GM06990 (cell line): ENCODE results near the gene HOXB6.

Source experiments
- DNase-seq: peaks from one replicate; pipeline ENCODE4 v3.0.0-alpha.2; 2011; ENCODE audit not compliant: insufficient read length; ENCODE audit errors: extremely low read depth
- H3K27me3 ChIP-seq: replicated peaks from 2 replicates; pipeline ENCODE4 v1.6.0; 2011; ENCODE audit warnings: low read length; ENCODE audit not compliant: control insufficient read depth, insufficient read depth
- H3K36me3 ChIP-seq: 2 replicates; pipeline ENCODE4 v1.5.1; 2011; ENCODE audit warnings: low read length; ENCODE audit not compliant: control insufficient read depth, insufficient read depth
- H3K4me3 ChIP-seq: replicated peaks from 2 replicates; pipeline ENCODE4 v1.5.1; 2011; ENCODE audit warnings: low read depth, mild to moderate bottlenecking, control low read depth, low read length
- TF ChIP-seq, protein P1 (sequence below): IDR thresholded peaks from 2 replicates; pipeline ENCODE4 v1.5.1; 2011; ENCODE audit warnings: low read length, control low read depth, mild to moderate bottlenecking, inconsistent platforms; ENCODE audit not compliant: insufficient read depth, poor library complexity, severe bottlenecking

The HOXB6 gene

DNA sequence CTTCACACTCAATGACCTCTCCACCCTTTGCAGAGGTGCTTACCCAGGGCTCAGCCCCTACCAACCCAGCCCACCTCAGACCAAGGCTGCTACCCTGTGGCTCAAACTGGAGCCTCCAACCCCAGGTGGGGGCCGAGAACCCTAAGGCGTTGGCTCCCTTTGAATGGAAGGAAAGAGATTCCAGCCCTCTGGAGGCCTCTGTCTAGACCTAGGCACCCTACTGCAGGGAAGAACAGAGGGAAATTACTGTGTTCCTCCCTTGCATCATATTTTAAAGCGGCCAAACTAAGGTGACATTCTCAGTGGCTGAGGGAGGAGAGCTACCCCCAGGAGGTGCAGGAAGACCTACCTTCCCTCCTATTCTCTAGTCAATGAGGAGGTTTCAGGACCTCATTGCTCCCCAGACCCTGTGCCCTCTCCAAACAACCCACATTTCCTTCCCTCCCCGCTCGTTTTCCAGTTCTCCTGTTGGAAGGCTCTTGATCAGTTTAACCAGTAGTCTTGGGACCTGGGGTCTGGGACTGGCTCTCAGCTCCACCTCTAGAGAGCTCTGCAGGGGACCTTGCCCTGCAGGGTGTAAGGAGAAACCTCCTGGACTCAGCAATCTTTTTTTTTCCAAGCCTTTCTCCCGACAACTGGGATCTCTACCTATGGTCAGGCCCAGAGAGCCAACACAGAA lies 15.8 kb upstream of the HOXB6 start:
- peaks cover 12% of the 10 kb centered on the region for H3K27me3 ChIP-seq
- DNase-seq, result no peak
- TF ChIP-seq, protein P1, sequence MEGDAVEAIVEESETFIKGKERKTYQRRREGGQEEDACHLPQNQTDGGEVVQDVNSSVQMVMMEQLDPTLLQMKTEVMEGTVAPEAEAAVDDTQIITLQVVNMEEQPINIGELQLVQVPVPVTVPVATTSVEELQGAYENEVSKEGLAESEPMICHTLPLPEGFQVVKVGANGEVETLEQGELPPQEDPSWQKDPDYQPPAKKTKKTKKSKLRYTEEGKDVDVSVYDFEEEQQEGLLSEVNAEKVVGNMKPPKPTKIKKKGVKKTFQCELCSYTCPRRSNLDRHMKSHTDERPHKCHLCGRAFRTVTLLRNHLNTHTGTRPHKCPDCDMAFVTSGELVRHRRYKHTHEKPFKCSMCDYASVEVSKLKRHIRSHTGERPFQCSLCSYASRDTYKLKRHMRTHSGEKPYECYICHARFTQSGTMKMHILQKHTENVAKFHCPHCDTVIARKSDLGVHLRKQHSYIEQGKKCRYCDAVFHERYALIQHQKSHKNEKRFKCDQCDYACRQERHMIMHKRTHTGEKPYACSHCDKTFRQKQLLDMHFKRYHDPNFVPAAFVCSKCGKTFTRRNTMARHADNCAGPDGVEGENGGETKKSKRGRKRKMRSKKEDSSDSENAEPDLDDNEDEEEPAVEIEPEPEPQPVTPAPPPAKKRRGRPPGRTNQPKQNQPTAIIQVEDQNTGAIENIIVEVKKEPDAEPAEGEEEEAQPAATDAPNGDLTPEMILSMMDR, result no peak
- H3K36me3 ChIP-seq, result no peaks in the 10 kb centered on the region
- H3K4me3 ChIP-seq, result no peak overlapping the region

DNA sequence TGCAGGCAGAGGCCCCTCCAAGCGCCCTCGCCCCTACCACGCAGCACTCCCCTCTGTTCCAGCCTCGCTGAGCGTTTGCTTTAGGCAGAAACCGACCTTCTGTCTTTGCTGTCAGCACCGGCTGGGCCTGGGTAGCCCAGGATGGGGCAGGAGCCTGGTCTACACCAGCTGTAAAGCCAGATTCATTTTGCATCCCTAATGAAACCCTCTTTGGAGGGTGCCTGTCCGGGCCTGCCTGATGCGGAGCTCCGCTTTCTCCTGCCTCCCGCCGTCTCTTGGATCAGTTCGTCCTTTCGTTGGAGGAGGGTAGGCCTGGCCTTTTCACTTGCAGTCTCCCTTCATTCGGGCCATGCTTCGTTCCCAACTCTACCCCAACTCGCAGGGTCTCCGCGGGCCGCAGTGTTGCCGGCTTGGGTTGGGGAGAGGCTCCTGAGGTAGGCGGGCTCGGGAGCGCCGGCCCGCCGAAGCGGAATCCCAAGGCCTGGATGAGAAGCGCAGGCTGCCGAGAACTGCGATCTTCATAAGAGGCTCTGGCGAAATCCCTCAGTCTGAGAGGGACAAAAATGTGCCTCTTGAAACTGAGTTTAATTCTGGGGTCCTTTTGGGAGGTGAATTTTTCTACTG lies 15.2 kb upstream of the HOXB6 start:
- Histone ChIP-seq H3K27me3 (peaks cover 12% of the 10 kb centered on the region), H3K4me3 (no peak overlapping the region), H3K36me3 (no peaks in the 10 kb centered on the region)
- TF ChIP-seq, protein P1, result no peak
- no peak for DNase-seq

DNA sequence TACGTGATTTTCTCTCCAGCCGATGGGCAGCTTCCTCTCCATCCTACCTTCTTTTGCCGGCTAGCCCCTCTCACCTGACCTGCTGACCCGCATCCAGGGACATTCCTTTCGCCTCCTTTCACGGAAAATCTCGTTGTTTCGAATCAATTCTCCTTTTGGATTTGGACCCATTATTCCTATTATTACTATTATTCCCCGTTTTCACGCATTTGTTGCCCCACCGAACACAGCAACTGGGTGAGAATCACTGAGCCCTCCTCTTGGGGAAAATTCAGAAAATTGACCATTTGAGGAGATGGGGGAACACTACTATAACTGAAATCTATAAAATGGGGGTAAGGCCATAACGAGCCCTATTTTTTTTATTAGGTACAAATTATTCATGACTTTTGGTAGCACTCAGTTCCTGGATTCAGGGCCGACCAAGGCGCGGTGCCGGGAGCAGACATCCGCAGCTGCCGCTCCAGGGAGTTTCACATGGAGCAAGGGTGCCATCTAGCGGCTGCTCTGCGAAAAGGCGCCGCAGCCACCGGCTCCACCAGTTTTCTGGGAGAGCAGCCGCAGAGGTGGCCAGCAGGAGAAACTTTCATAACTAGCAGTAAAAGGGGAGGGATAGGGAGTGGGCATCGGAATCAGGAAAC lies 13.6 kb upstream of the HOXB6 start:
- H3K27me3 ChIP-seq, result peaks cover 10% of the 10 kb centered on the region
- no peak overlapping the region for H3K4me3 ChIP-seq
- no peaks in the 10 kb centered on the region for H3K36me3 ChIP-seq
- TF ChIP-seq, protein P1, result peak; percentile 96
- DNase-seq, result no peak

DNA sequence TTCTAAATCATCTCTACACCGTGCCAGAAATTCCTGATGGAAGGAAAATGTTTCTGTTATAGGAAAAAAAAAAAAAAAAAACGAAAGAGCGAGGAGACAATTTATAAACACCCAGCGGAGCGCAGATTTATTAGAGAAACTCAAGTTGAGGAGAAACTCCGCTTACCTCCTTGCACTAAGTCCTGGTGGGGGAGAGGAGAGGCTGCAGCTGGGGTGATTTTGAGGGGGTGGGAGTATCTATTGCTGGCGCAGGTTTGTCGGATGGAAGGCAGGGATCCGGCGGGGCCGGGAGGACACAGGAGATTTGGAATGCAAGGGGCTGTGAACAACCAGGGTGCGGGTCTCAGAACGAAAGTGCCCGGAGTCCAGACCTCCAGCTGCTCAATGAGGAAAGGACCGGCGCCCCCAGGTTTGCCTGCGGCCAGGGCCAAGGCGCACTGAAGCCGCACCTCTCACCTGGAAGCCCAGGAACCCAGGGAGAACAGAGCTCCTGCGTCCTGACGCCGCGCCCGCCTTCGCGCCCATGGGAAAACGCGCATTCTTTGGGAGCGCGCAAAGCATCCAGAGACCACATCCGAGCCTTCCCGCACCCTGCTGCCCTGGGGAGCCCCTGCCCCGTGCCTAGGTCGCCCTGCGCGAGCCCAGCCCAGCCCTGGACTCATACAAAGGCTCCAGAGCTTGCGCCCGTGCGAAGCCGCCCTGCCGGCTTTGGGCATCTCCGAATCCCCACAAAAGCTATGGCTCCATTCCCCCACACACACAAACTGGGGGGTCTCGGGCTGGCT lies 12.9 kb upstream of the HOXB6 start:
- Histone ChIP-seq H3K36me3 (no peaks in the 10 kb centered on the region), H3K27me3 (peaks cover 8% of the 10 kb centered on the region), H3K4me3 (no peak overlapping the region)
- TF ChIP-seq, protein P1, result no peak
- DNase-seq, result no peak

DNA sequence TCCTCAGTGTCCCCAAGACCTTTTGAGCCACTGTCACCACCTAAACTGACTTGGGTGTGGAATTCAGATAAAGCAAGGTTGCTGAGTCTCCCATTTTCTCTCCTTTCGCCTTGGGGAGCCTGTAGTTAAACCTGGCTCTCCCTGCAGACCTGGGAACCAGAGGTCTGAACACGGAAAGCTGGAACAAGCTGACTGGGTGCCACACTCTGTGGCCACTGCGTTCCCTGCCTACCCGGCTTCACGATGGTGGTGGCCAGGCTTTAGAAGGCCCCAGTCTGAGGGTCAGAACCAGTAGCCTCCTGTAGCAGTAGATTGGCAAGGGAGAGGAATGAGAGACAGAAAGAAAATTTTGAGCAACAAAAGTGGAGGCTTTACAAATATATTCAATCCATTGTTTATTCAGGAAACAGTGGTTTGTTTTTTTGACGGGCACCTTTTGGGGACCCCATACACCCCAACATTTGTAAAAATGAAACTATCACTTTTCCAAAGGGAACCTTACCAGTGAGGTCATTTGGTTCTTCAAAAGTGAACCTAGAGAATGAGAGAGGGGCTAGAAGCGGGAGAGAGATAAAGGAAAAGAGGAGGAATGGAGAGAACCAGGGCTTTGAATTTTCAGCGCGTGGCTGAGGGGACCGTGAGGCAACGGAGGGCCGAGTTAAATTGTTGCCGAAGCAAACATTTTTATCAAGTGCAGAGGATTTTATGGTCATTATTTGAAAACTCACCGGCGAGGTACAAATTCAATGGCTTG lies 12.1 kb upstream of the HOXB6 start:
- H3K4me3 ChIP-seq, result no peak overlapping the region

More for the DNA sequence above, 12.1 kb upstream of the HOXB6 start:
- TF ChIP-seq, protein P1, result no peak
- Histone ChIP-seq H3K27me3 (peaks cover 8% of the 10 kb centered on the region), H3K36me3 (no peaks in the 10 kb centered on the region)
- no peak for DNase-seq
